HG03175 (cell line): ENCODE data around the gene HTD2.
A peak's percentile ranks its signal among the peaks of the same experiment; 100 is the strongest.
"Not testable (repeated sequence)": the region's sequence is repeated elsewhere in the genome, so short reads cannot be mapped to it uniquely, and the experiment has no call there.

Source experiments
- ATAC-seq: cut with Tn5 transposase; IDR thresholded peaks from one replicate; pipeline ENCODE4 v1.9.1; 2021; ENCODE audit warnings: mild to moderate bottlenecking, moderate library complexity; ENCODE audit not compliant: unreplicated experiment

The HTD2 gene

DNA sequence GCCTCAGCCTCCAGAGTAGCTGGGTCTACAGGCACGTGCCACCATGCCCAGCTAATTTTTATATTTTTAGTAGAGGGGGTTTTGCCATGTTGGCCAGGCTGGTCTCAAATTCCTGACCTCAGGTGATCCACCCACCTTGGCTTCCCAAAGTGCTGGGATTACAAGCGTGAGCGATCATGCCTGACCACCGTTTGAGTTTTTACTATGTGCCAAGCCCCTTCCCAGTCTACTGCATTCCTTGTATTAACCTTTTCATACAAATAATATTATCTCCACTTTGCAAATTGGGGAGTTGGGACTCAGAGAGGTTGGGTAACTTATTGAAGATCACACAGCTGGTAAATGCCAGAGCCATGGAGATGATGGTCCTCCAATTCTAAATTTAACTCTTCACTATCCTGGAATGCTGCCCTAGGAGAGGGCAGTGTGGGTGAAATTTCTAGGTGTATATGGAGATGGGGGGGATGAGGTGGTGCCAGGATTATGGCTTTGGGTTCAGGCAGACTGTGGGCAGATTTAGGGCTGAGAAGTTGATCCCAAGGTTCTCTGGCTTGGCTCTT is 25.4 kb downstream of the HTD2 start:
- ATAC-seq = no peak

DNA sequence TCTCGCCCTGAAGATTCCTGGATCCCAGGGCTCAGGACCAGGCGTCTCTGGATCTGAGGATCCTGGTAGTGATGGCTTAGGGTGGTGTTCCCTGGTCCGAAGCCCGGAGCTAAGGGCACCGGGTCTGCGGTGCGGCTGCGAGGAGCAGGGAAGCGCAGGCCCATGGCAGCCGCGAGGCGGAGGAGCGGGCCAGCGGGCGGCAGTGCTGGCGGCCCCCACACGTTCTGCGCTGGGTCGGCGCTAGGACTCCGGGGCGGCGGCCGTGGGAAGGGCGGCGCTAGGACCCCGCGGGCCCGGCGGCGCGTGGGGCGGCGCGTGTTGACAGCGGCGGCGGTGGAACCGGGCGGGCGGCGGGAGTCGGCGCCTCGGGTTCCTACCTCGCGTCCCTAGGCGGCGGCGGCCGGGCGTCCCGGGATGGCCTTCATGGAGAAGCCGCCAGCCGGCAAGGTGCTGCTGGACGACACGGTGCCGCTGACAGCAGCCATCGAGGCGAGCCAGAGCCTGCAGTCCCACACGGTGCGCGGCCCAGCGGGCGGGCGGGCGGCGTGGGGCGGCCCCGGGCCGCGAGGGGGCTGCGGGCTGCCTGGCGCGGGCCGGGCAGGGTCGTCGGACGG is 26.4 kb downstream of the HTD2 start, which contains the start of gene PXK:
PXK (plus strand) TSS at position 318 of the 614 bp plus-strand sequence; CDS start at position 415, 97 bp downstream.
- peak; percentile 89 for ATAC-seq

DNA sequence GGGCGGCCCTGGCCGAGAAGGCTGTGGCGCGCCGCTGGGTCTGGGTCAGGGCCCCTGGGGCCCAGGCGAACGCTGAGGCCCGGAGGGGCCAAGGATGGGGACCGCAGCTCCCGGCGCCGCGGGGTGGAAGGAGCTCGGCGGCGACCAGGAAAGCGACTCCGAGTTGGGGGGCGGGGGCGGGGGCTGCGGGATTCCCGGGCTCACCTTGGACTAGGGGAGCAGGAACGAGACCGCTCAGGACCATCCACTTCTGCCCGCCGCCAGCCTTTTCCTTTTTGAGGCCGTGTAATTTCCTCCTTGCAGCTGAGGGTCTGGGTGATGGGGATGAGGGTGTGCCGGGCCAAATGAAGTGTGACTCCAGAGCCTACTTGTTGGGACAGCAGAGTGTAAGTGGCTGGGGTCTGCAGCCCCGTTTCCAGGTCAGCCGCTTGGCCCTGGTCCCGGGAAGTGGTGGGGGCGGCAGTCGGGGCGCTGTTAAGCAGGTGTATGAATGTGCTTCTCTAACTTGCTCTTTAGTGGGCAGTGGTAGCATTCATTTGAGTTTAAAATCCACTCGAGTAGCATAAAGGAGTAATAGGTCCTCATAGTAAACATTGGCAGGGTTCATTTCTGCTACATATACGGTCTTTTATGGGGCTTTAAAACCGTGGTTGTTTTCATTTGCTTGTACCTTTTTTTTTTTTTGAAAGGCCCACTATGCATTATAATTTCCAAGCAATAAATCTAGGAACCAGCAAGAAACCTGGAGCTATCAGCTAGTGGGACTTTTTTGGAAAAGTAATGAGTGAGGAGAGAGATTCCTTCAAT is 27.1 kb downstream of the HTD2 start:
- peak; percentile 31 for ATAC-seq

DNA sequence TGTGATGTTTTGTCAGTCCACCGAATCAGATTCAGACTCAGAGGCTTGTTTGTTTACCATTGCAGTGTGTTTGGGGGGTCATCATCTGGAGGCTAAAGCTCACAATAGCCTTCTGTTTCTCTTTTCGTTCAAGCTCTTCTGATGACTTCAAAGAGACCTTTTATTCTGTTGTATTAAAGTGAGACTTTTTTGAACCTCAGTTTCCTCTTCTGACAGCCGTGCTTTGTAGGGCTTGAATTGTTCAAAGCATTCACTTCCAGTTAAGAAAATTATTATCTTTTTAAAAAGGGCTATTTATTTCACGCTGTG is 27.6 kb downstream of the HTD2 start:
- no peak for ATAC-seq

DNA sequence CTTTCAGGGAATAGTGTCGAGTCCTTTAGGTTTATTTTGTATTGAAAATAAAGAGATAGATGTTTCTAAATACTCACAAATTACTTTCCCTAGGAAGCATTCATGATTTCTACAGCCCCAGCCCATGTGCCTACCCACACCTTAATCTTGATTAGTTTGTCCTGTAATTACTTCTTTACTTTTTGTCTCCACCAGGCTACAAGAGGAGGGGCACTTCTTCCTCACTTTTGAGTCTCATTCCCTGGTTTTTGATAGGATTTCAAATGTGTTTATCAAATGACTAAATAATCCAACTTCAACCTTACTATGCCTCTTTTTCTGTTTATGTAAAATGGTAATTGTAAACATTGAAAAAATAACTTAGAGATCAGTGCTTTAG is 28.2 kb downstream of the HTD2 start:
- ATAC-seq = no peak

DNA sequence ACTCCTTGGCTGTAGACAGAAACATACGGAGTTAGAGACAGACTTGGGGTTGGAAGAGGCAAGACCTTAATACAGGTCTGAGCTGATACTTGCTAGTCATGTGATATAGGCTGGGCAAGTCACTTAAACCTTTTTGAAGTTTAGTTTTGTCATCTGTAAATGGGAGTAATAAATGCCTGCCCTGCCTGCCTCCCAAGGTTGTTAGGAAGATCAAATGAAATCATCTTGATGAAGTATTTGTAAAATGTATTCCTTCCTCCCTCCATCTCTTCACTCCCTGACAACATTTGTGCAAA is 29.3 kb downstream of the HTD2 start:
- no peak for ATAC-seq

DNA sequence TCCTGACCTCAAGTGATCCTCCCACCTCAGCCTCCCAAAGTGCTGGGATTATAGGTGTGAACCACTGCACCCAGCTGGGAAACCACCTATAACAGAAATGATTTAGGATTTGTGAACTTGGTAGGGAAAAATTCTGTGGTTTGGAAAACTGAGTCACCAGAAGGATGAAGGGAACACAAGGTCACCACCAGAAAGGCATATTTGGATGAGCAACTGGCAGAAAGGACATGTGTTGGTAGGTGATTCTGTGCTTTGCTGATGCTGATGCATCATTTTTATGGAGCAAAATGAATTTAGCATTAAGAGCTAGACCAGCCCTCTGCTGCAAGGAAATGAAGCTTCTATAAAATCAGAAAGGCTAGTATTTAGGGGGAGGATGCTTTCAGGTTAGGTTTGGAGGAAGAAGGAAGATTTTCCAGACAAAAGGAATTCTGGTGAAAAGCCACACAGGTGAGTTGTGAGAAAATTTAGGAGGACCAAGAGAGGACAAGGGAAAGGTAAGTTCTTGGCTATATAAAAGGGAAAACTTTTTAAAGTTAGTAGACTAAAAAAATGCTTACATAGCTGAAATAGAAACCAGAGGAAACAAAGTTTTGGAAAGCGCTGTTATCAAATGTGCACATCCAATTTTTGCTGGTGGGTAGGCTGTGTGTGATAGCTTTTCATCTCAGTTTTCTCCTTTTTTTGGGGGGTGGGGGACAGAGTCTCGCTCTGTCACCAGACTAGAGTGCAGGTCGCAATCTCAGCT is 30.0 kb downstream of the HTD2 start:
- ATAC-seq = no peak

DNA sequence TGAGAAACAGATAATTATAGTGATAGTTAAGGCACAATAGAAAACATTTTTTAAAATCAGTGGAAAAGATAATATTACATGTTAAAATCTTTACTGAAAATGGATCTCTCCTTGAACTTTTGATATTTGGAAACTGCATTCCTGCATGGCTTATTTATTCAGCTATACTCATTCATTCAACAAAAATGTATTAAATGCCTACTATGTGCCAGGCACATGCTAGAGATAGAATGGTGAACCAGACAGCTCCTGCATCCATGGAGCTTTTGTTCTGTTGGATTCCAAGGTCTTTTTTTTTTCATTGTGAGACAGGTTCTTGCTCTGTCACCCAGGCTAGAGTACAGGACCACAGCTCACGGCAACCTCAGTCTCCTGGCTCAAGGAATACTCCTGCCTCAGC is 30.9 kb downstream of the HTD2 start:
- no peak for ATAC-seq

DNA sequence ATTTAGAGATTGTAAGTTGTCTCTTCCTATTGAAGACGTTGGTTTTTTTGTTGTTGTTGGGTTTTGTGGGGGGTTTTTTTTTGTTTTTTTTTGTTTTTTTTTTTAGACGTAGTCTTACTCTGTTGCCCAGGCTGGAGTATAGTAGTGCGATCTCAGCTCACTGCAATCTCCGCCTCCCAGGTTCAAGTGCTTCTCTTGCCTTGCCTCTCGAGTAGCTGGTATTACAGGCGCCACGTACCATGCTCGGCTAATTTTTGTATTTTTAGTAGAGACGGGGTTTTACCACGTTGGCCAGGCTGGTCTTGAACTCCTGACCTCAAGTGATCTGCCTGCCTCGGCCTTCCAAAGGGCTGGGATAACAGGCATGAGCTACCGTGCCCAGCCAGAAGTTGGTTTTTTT is 32.8 kb downstream of the HTD2 start:
- ATAC-seq = not testable (repeated sequence)

DNA sequence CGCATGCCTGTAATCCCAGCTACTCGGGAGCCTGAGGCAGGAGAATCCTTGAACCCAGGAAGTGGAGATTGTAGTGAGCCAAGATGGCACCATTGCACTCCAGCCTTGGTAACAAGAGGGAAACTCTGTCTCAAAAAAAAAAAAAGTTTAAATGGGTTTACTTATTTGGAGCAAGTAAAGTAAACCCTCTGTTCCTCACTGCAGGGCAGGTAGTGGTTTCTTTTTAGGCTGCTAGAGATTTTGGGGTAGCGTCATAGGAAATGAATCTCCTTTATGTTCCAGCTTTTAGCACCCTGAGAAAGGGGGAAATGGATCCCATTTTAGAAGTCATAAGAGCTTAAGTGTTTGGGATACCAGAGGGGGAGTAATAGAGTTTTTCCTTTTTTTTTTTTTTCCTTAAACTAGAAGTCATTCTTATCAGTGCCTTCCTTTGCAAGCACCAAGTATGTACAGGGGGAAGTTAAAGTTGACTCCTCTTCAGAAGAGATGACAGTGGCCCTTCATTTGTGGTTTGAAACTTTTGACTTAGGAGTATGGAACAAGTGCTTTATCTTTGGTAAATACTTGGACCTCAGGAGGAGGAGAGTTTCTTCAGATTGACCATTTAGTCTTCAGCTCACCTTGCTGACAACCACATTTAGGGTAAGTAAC is 34.4 kb downstream of the HTD2 start:
- ATAC-seq = no peak

DNA sequence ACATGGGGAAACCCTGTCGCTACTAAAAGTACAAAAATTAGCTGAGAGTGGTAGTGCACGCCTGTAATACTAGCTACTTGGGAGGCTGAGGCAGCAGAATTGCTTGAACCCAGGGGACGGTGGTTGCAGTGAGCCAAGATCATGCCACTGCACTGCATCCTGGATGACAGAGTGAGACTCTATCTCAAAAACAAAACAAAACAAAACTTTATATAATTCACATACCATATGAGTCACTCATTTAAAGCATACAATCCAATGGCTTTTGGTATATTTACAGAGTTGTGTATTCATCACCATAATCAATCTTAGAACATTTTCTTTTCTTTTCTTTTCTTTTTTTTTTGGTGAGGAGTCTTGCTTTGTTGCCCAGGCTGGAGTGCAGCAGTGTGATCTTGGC is 35.1 kb downstream of the HTD2 start:
- no peak for ATAC-seq

DNA sequence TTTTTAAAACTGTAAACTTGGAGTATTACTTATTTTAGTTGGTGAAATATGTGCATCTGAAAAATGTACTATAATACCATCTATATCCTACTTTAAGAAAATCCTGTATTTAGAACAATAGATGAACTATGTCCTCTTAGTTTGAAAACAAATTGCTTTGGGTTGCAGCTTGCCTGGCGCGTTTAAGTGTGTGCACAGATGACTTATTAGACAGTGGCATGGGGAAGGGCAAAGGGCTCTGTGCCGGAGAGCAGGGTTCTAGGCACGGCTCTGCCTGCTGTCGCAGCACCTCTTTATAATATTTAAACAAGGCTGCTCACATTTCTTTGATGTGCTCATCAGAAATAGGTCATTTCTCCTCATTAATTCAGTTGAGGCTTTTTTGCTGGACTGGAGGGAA is 36.4 kb downstream of the HTD2 start:
- no peak for ATAC-seq

DNA sequence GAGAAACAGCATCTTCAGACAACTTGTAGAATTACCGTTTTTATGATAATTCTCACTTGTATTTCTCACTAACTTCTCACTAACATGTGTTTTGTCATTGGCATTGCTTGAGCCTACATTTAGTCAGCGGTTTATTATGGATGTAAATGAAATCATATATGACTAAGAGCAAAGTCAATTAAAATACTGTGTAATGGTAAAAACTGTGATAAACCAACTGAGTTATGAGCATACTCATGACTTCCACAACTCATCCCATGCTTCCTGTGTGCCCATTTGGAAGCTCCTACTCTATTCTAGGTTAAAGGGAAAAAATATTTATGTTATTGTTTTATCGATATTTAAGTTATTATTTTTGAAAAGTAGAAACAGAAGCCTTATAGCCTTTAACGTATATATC is 39.1 kb downstream of the HTD2 start:
- no peak for ATAC-seq

DNA sequence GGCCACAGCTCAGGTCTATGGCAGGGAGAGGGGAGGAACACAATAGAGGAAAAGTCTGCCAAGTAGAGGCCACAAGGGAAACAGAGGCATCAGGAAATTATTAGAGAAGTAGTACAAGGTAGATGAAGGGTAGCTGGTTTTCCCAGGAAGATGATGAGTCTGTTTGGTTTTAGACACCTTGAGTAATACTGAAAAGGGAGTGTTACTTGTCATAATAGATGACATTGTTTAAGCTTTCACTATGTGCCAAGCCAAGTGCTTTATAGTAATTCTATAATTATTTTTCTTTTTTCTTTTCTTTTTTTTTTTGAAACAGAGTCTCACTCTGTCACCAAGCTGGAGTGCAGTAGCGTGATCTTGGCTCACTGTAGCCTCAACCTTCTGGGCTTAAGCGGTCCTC is 40.0 kb downstream of the HTD2 start:
- no peak for ATAC-seq

DNA sequence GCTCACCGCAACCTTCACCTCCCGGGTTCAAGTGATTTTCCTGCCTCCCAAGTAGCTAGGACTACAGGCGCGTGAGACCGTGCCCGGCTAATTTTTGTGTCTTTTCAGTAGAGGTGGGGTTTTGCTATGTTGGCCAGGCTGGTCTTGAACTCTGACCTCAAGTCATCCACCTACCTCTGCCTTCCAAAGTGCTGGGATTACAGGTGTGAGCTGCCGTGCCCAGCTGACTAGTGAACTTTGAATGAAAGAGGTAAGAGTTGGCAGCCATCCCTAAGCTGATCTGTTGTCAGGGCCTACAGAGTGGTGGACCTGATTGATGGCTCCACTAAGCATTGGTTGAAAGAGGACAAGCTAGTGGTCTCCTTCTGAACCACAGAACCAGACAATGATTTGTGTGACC is 41.7 kb downstream of the HTD2 start:
- ATAC-seq = no peak

DNA sequence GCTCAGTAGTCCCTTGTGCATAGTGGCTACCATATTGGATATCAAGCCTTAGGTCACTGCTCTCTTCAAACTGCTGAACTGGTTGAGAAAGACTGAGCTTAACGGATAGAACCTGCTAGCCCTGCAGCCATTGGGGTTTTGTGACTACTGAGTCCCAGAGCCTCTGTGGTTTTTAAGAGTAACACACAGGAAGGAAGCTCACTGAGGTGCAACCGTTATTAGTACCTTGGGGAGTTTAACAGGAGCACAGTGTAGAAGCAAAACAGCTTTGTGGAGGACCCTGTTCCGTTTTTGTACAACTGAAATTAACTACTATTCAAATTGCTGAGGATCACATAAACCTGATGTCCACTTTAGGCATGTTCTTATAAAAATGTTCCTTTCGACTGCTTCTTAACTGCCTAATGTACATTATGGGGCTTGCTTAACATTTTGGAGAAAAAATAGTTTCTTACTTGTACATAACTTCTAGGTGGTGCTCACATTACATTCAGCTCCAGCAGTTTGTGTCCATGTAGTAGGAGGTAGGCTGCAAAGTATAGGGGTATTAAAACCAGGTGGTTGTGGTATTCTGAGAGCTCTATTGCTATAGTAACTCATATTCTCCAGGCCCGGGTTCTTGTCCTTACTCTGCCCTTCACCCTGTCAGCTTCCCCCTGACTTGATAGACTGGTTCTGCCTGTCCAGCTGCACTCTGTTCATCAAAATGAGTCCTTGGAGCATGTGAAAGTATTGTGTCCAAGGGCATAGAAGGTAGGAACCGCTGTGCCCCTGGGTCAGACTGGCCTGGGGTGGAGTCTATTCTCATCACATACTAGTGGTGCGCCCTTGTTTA is 43.7 kb downstream of the HTD2 start:
- ATAC-seq = peak; percentile 83

DNA sequence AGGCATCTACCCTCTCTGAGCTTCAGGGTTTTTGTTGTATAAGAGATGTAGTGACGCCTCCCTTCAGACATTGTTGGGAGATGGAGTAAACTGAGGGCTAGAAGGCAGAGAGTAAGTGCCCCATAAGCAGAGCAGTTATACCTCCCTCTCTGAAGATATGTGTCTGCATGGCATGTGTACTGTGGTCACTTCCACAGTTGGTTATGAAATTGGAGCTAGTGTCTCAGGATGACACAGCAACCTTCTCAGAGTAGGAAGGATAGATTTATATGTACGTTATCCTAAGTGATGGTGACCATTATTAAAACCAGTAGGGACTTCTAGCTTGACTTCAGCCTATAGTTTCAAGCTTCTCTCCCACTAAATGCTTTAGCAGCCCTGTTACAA is 44.3 kb downstream of the HTD2 start:
- ATAC-seq = no peak

DNA sequence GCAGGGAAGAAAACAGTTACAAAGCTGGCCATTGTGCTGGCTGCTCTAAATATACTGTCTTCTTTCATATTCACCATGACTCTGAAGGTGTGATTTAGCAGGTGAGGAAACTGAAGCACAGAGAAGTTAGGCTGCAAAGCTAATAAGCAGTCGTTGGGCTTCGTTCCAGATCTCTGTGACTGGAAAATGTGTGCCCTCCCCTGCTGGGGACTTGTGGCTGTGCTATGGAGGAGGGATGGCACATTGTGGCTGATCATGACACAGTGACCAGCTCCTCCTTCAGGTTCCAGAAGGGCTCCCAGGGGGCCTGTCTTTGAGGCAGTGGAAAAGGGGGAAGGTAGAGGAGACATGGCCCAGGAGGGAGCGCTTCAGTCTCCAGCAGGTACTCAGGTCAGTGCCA is 45.6 kb downstream of the HTD2 start:
- no peak for ATAC-seq

DNA sequence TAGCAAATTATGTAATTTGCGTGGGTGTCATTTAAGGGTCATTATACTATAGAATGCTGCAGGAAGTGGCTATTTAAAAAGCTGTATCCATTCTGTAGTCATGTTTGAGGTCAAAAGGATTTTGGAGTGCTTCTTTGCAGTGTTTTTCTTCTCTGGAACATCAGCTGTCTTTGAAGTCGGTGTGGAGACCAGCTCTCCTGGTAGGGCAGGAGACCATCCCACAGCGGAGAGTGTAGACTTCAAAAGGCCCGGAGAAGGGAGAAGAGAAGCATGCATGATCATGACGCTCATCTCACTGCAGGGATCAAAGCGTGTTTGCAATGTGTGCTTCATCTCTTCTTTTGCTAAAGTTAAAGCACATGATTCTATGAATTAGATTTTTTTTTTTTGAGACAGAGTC is 46.3 kb downstream of the HTD2 start:
- ATAC-seq = no peak

DNA sequence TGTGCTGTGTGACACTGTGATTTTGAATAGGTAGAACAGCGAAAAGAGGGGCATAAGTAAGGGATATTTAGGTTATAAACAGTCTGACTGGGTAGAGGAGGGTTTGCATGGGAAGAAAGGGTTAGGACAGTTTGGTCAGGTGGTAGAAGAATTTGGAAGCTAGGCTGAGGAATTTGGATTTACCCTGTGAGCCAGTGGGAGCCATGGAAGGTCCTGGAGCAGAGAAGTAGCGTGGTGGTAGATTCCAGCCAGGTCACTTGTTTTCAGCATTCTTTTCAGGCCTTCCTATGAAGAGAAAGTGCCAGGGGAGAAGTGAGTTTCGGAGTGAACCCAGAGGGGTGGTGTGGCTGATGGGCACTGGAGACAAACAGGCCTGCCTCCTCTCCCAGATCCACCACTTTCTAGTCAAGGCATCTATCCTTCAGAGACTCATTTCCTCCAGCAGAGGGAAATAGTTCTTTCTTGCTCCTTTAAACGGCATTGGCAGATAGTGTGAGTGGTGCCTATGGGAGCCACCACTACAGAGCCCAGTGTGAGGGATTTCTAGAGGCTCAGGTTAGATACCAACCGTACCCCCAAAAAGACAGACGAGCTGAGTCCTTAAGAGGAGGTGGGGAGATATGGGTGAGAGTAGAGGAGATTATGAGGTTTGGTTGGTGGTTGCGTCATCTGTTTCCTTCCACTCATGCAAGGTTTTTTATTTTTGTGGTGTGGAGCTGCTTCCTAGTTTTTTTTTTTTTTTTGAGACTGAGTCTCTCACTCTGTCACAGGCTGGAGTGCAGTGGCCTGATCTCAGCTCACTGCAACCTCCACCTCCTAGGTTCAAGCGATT is 47.6 kb downstream of the HTD2 start:
- no peak for ATAC-seq
